T-cell (primary cell): ENCODE results near the gene ZPBP. TPM values are rescaled to one million over a fixed set of nuclear protein-coding genes. Genes with fewer than 3 reads are reported as not detected.

Experiments used
- ATAC-seq, 4 experiments: fragments of 200-7000 bp in 3 of 4; fragments of 150-1000 bp in 1 of 4; cut with Tn5 transposase; replicated peaks in 1 of 4; 1 replicate in 3 of 4; 2 replicates in 1 of 4; pipeline ENCODE4 v1.10.0; 2021; ENCODE audit warnings: moderate library complexity in 3 of 4, mild to moderate bottlenecking in 2 of 4, moderate number of reproducible peaks in 1 of 4
- CTCF ChIA-PET, 2 donors: fragments of 300-600 bp; sonication (Branson Sonifier 250); formaldehyde crosslinking; loops; one replicate each; lab custom pipeline; 2022; ENCODE audit warnings: antibody characterized with exemption in 2 of 2; lab: Charles Lee
- POLR2A ChIA-PET, 2 donors: fragments of 300-600 bp; sonication (Branson Sonifier 250); formaldehyde crosslinking; loops; one replicate each; lab custom pipeline; 2022; ENCODE audit warnings: antibody characterized with exemption in 2 of 2; lab: Charles Lee
- DNase-seq, 35 experiments: peaks; one replicate each; pipeline versions ENCODE4 v3.0.0 to v3.0.0-alpha.2; 2013 to 2023
- H3K27ac ChIP-seq: one replicate; pipeline ENCODE4 v1.5.1; 2013; ENCODE audit warnings: low read length
- H3K27me3 ChIP-seq, 2 experiments: replicated peaks in 1 of 2; 1 replicate in 1 of 2; 2 replicates in 1 of 2; pipeline versions ENCODE4 v1.6.1 to v1.7.0; 2013; ENCODE audit warnings: low read length in 1 of 2, mixed read lengths in 1 of 2; ENCODE audit not compliant: control insufficient read depth in 2 of 2, insufficient read depth in 2 of 2; ENCODE audit errors: extremely low read depth in 1 of 2
- H3K36me3 ChIP-seq, 2 donors: 1 replicate in 1 of 2; 2 replicates in 1 of 2; pipeline versions ENCODE4 v1.6.1 to v1.7.0; 2013; ENCODE audit warnings: low read length in 1 of 2; ENCODE audit not compliant: control insufficient read depth in 2 of 2, insufficient read depth in 1 of 2; ENCODE audit errors: extremely low read depth in 1 of 2
- H3K4me1 ChIP-seq, 2 experiments: 1 replicate in 1 of 2; 2 replicates in 1 of 2; pipeline versions ENCODE4 v1.6.1 to v1.7.0; 2013; ENCODE audit warnings: low read length in 2 of 2, mixed read lengths in 1 of 2; ENCODE audit not compliant: insufficient read depth in 2 of 2, control insufficient read depth in 1 of 2; ENCODE audit errors: extremely low read depth in 1 of 2
- H3K4me3 ChIP-seq, 2 donors: 1 replicate in 1 of 2; 2 replicates in 1 of 2; pipeline versions ENCODE4 v1.5.1 to v1.7.0; 2013; ENCODE audit warnings: mild to moderate bottlenecking in 2 of 2, low read length in 1 of 2, moderate library complexity in 1 of 2; ENCODE audit not compliant: control insufficient read depth in 1 of 2; ENCODE audit errors: extremely low read depth in 1 of 2
- H3K9me3 ChIP-seq: 2 replicates; pipeline ENCODE4 v1.7.0; 2013
- H3K27ac Mint-ChIP-seq, 2 donors: one replicate each; pipeline ENCODE4 v1.8.0; 2020 to 2021; ENCODE audit warnings: mild to moderate bottlenecking in 2 of 2, mixed read lengths in 2 of 2
- H3K27me3 Mint-ChIP-seq, 2 donors: one replicate each; pipeline ENCODE4 v1.8.0; 2021 to 2022; ENCODE audit warnings: mixed read lengths in 2 of 2
- H3K36me3 Mint-ChIP-seq: one replicate; pipeline ENCODE4 v1.8.0; 2021; ENCODE audit warnings: mixed read lengths
- H3K4me1 Mint-ChIP-seq, 3 donors: one replicate each; pipeline ENCODE4 v1.8.0; 2020 to 2022; ENCODE audit warnings: mixed read lengths in 3 of 3, mild to moderate bottlenecking in 1 of 3
- H3K4me3 Mint-ChIP-seq, 3 donors: one replicate each; pipeline ENCODE4 v1.8.0; 2020 to 2022; ENCODE audit warnings: mild to moderate bottlenecking in 3 of 3, mixed read lengths in 3 of 3, moderate library complexity in 3 of 3
- H3K9me3 Mint-ChIP-seq, 3 donors: one replicate each; pipeline ENCODE4 v1.8.0; 2020 to 2022; ENCODE audit warnings: mixed read lengths in 3 of 3
- WGBS: methylation state at CpG from one replicate; pipeline ENCODE4 v1.1.5; 2013; ENCODE audit warnings: missing lambda C conversion rate; ENCODE audit not compliant: insufficient coverage; 5-methylcytosine and 5-hydroxymethylcytosine counted together
- total RNA-seq, 35 experiments: library from RNA in 6 of 35; stranded (reverse) in 6 of 35; fragments of 120-200 nt in 1 of 35; gene quantifications; one replicate each; pipeline versions ENCODE4 v1.2.1 to v1.2.4 and lab custom pipeline; 2013 to 2026

Gene ZPBP, protein sequence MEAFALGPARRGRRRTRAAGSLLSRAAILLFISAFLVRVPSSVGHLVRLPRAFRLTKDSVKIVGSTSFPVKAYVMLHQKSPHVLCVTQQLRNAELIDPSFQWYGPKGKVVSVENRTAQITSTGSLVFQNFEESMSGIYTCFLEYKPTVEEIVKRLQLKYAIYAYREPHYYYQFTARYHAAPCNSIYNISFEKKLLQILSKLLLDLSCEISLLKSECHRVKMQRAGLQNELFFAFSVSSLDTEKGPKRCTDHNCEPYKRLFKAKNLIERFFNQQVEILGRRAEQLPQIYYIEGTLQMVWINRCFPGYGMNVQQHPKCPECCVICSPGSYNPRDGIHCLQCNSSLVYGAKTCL
- total RNA-seq = under 1 TPM in 1 of 5 donors, not detected in 4; 0.46 TPM
- not detected for total RNA-seq (2013)
- total RNA-seq (lab: John Stamatoyannopoulos, UW) = 0 to 0.25 (median 0.06) reads per million in 29 experiments

DNA sequence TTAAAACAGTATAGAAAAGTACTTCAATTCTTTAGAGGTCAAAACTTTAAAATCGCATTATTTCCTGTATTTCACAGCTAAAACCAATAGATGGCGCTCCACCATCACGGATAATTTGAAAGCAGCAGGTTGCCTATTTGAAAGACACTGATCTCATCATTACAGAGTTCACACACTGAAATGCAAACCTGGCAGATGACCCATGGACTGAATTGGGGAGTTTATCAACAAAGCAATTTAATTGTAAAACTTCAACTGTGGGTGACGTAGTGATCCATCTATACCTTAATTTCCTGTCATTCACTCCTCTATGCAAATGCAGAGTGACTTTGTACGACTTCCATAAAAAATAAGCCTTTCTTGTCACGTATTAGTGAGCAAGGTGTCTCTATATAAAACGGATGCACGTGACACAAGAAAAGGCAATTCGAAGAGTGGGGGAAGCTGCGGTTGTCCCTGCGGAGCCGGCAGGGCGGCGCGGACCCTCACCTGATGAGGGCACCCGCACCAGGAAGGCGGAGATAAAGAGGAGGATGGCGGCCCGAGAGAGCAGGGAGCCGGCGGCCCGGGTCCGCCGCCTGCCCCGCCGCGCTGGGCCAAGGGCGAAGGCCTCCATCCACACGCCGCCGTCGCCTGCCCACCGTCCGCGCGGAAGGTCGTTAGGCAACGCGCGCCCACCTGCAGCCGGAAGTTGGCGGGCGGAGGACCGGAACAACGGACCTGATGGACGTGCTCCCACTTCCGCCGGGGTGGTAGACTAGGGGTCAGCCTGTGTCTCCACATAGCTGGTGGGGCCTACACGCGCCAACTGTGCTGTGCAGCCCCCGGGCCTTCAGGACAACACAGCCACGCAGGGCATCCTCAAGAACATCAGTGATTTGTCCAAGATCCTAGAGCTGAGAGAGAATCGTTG, at the start of gene ZPBP:
ZPBP (minus strand) TSS at position 668 of the 913 bp plus-strand sequence; CDS start at position 616, 52 bp downstream.
- no peaks in the 10 kb centered on the region for H3K36me3 Mint-ChIP-seq
- Histone ChIP-seq H3K27me3 (peaks cover 0 to 2% of the 10 kb centered on the region in 2 experiments), H3K36me3 (no peaks in the 10 kb centered on the region), H3K9me3 (no peaks in the 10 kb centered on the region), H3K4me1 (peaks cover 2 to 4% of the 10 kb centered on the region in 2 experiments), H3K4me3 (peak within 1 kb of the TSS; percentile 55 to 56), H3K27ac (peak within 1 kb of the TSS; percentile 45)
- WGBS = 17% methylated on average over 45 of the region's 53 CpGs
- peaks cover 8 to 17% (median 15%) of the 10 kb centered on the region in 3 donors for H3K4me1 Mint-ChIP-seq
- H3K27me3 Mint-ChIP-seq = no peaks in the 10 kb centered on the region
- ChIA-PET CTCF (interaction anchor here (0.6 to 3.1 kb wide), 58 partner anchors 10 to 1069 kb away, joined by 3 to 71 read pairs (median 4); partner anchors contain the start of gene FIGNL1 (in 2 of the 2)), POLR2A (interaction anchor here (0.6 to 0.7 kb wide), 2 partner anchors 376 to 526 kb away, joined by 3 to 8 read pairs; no protein-coding TSS in a partner anchor)
- DNase-seq = peak in 32 of 35 experiments; percentile 8 to 82 (median 40)
- H3K27ac Mint-ChIP-seq = peak within 1 kb of the TSS; percentile 66 to 80
- H3K9me3 Mint-ChIP-seq = no peaks in the 10 kb centered on the region
- peak within 1 kb of the TSS; percentile 87 to 90 (median 87) for H3K4me3 Mint-ChIP-seq
- ATAC-seq = peak; percentile 71 to 80 (median 79)

- no peaks in the 10 kb centered on the region for H3K27me3 ChIP-seq
- H3K9me3 ChIP-seq = no peaks in the 10 kb centered on the region
- no peak overlapping the region for H3K4me3 ChIP-seq
- H3K27ac Mint-ChIP-seq = peak overlapping the region; percentile 80 to 84
- H3K27me3 Mint-ChIP-seq = no peaks in the 10 kb centered on the region
- H3K4me1 ChIP-seq = peaks cover 3 to 24% of the 10 kb centered on the region in 2 experiments
- H3K36me3 Mint-ChIP-seq = no peaks in the 10 kb centered on the region
- peak overlapping the region; percentile 39 to 57 (median 57) for H3K4me3 Mint-ChIP-seq
- ChIA-PET CTCF (interaction anchor here (0.7 to 3.2 kb wide), 20 partner anchors 40 to 1019 kb away, joined by 3 to 22 read pairs (median 4); no protein-coding TSS in a partner anchor), POLR2A (interaction anchor here in 1 of 2 donors (1.0 kb wide), 1 partner anchor 306 kb away, joined by 3 read pairs; no protein-coding TSS in a partner anchor)
- peaks cover 21 to 32% (median 26%) of the 10 kb centered on the region in 3 donors for H3K4me1 Mint-ChIP-seq
- peak overlapping the region; percentile 7 for H3K27ac ChIP-seq
- peak in 13 of 35 experiments; percentile 14 to 81 (median 30) for DNase-seq
- WGBS = 40% methylated on average over 2 of the region's 5 CpGs
- no peaks in the 10 kb centered on the region for H3K36me3 ChIP-seq
- ATAC-seq = peak in 3 of 4 experiments; percentile 46 to 81 (median 74)
- H3K9me3 Mint-ChIP-seq = no peaks in the 10 kb centered on the region
Observed at GRCh38 chr7:50142425-50143017, 49.5 kb upstream of the ZPBP start.

DNA sequence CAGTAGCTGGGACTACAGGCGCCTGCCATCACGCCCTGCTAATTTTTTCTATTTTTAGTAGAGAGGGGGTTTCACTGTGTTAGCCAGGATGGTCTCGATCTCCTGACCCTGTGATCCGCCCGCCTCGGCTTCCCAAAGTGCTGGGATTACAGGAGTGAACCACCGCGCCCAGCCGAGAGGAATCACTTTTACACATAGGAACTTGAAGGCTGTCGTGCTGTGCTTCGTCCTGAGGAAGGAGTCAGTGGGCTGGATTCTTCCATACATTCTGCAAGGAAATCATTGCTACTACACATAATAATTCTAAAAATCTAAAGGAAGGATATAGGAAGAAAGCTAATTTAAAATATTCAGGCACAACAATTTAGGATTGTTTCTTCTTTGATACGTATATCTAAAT, 48.8 kb upstream of the ZPBP start:
- Histone ChIP-seq H3K27ac (no peak overlapping the region), H3K4me1 (peaks cover 3 to 17% of the 10 kb centered on the region in 2 experiments), H3K36me3 (no peaks in the 10 kb centered on the region), H3K27me3 (no peaks in the 10 kb centered on the region), H3K4me3 (no peak overlapping the region), H3K9me3 (no peaks in the 10 kb centered on the region)
- Mint-ChIP-seq H3K4me1 (peaks cover 16 to 25% (median 20%) of the 10 kb centered on the region in 3 donors), H3K27me3 (no peaks in the 10 kb centered on the region), H3K36me3 (no peaks in the 10 kb centered on the region), H3K27ac (no peak overlapping the region), H3K4me3 (no peak overlapping the region), H3K9me3 (no peaks in the 10 kb centered on the region)
- ChIA-PET POLR2A (no interaction called here), CTCF (interaction anchor here (1.3 to 3.2 kb wide), 5 partner anchors 49 to 537 kb away, joined by 4 to 22 read pairs (median 10); no protein-coding TSS in a partner anchor)
- no peak for DNase-seq
- 75% methylated on average over 4 of the region's 12 CpGs for WGBS
- ATAC-seq = no peak

DNA sequence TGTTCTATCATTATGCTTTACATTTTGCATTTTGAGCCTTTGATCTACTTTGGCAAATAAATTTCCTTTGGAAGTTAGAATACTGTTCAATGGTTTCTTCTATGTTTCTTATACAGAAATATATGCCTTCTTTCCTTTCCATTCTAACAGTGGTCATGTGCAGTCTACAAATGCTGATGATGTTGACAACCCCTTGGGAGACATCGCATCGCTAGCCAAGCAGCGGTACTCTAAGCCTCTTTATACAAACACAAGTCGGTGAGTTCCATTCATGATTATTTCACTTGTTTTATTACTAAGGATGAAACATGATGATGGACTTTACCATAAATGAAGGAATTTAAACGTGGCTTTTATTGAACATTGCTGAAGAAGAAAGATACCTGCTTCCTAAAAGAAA, 48.1 kb upstream of the ZPBP start:
- Histone ChIP-seq H3K9me3 (no peaks in the 10 kb centered on the region), H3K4me3 (no peak overlapping the region), H3K36me3 (no peaks in the 10 kb centered on the region), H3K4me1 (peaks cover 3 to 12% of the 10 kb centered on the region in 2 experiments), H3K27me3 (no peaks in the 10 kb centered on the region), H3K27ac (no peak overlapping the region)
- Mint-ChIP-seq H3K4me3 (no peak overlapping the region), H3K9me3 (no peaks in the 10 kb centered on the region), H3K27me3 (no peaks in the 10 kb centered on the region), H3K4me1 (peaks cover 9 to 18% (median 12%) of the 10 kb centered on the region in 3 donors), H3K27ac (no peak overlapping the region), H3K36me3 (no peaks in the 10 kb centered on the region)
- POLR2A ChIA-PET = no interaction called here
- no CpG with 5 or more reads among the region's 5 CpGs for WGBS
- CTCF ChIA-PET = no interaction called here
- ATAC-seq = no peak
- DNase-seq = no peak

- ATAC-seq (no peak), DNase-seq (no peak)
- peaks cover 4 to 14% (median 8%) of the 10 kb centered on the region in 3 donors for H3K4me1 Mint-ChIP-seq
- POLR2A ChIA-PET = no interaction called here
- H3K4me3 Mint-ChIP-seq = no peak overlapping the region
- no peaks in the 10 kb centered on the region for H3K27me3 Mint-ChIP-seq
- H3K36me3 Mint-ChIP-seq = no peaks in the 10 kb centered on the region
- Histone ChIP-seq H3K36me3 (no peaks in the 10 kb centered on the region), H3K27me3 (no peaks in the 10 kb centered on the region), H3K9me3 (no peaks in the 10 kb centered on the region), H3K4me1 (peaks cover 3 to 7% of the 10 kb centered on the region in 2 experiments), H3K4me3 (no peak overlapping the region), H3K27ac (no peak overlapping the region)
- CTCF ChIA-PET = interaction anchor here in 1 of 2 donors (0.6 to 1.4 kb wide), 2 partner anchors 309 to 328 kb away, joined by 3 read pairs; no protein-coding TSS in a partner anchor
- no peaks in the 10 kb centered on the region for H3K9me3 Mint-ChIP-seq
- H3K27ac Mint-ChIP-seq = no peak overlapping the region
- WGBS = 64% methylated on average over 3 of the region's 5 CpGs
Observed at GRCh38 chr7:50140688-50141087, 47.6 kb upstream of the ZPBP start.
